Astrocyte of the cerebellum (primary cell): ENCODE results near the gene CKAP5.

Experiments used
- DNase-seq: peaks from one replicate; pipeline ENCODE4 v3.0.0-alpha.2; 2011; ENCODE audit warnings: low read depth
- H3K4me3 ChIP-seq: 2 replicates; pipeline ENCODE4 v1.5.1; 2011; ENCODE audit warnings: mild to moderate bottlenecking, low read depth, low read length, moderate library complexity
- CTCF ChIP-seq: IDR thresholded peaks from 2 replicates; pipeline ENCODE4 v1.5.1; 2012; ENCODE audit warnings: low read length, low read depth, moderate library complexity, mild to moderate bottlenecking; ENCODE audit errors: missing control alignments
- in situ Hi-C: cut with HindIII; loops from 2 replicates; pipeline ENCODE4 v1.10.0; 2017; ENCODE audit warnings: low sequenced_read_pairs

CKAP5 gene

GRCh38 chr11:46845440-46845739 is 690 bp downstream of the CKAP5 start:
- DNase-seq = no peak
- TF ChIP-seq CTCF = no peak
- H3K4me3 ChIP-seq = peak overlapping the region; percentile 87
- in situ Hi-C loops = no loop called here

DNA sequence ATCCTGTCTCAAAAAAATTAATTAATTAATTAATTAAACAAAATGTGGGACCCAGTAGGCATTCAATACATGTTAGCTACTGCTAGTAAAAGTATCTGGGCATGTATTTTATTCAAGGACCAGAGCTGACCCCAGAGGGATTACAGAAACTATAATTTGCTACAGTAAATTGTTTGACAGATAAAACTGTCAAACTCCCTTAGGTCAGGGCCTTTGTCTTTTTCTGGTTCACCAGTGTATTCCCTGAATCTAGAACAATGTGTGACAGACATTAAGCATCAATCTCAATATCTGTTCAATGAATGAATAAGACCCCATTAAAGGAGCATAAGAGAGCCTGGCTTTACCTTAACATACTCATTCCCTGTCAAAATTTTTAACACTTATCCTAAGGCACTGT is 6.0 kb downstream of the CKAP5 start:
- in situ Hi-C loops = no loop called here
- TF ChIP-seq CTCF = no peak
- no peak for DNase-seq
- no peak overlapping the region for H3K4me3 ChIP-seq

DNA sequence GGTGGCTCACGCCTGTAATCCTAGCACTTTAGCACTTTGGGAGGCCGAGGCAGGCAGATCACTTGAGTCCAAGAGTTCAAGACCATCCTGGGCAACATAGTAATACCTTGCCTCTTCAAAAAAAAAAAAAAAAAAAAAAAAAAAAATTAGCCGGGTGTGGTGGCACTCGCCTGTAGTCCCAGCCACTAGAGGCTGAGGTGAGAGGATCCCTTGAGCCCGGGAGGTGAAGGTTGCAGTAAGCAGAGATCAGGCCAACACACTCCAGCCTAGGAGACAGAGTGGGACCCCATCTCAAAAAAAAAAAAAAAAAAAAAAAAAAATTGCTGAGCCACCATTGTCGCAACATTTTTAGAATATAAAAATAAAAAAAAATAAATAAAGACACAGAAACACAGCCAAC is 7.6 kb downstream of the CKAP5 start:
- no peak for TF ChIP-seq CTCF
- no peak for DNase-seq
- no peak overlapping the region for H3K4me3 ChIP-seq
- in situ Hi-C loops = no loop called here

DNA sequence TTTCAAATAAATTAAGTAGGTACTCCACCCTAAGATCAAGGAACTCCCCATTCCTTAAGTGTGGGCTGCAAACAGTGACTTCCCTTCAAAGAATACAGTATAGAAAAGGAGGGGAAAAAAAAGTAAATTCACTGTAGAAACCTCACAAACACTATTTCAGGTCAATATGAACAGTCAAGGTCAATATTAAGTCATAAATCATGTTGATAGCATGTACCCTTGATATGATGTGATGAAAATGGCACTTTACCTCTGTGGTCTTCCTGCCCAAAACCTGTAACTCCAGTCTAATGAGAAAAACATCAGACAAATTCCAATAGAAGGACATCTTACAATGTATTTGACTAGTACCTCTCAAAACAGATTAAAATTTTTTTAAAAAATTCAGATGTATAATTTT is 8.2 kb downstream of the CKAP5 start:
- no peak overlapping the region for H3K4me3 ChIP-seq
- no peak for TF ChIP-seq CTCF
- no peak for DNase-seq
- in situ Hi-C loops = no loop called here

- no peak for DNase-seq
- TF ChIP-seq CTCF = no peak
- in situ Hi-C loops = no loop called here
- H3K4me3 ChIP-seq = no peak overlapping the region
Measured at GRCh38 chr11:46836870-46837269, 9.2 kb downstream of the CKAP5 start.

GRCh38 chr11:46836431-46836830 is 9.6 kb downstream of the CKAP5 start:
- DNase-seq = no peak
- TF ChIP-seq CTCF = no peak
- in situ Hi-C loops = no loop called here
- H3K4me3 ChIP-seq = no peak overlapping the region

- DNase-seq = no peak
- in situ Hi-C loops = no loop called here
- no peak for TF ChIP-seq CTCF
Measured at GRCh38 chr11:46835897-46836296, 10.2 kb downstream of the CKAP5 start.

More at GRCh38 chr11:46835897-46836296, 10.2 kb downstream of the CKAP5 start:
- no peak overlapping the region for H3K4me3 ChIP-seq
